ENCODE measurements around the gene SULT4A1.

DNA sequence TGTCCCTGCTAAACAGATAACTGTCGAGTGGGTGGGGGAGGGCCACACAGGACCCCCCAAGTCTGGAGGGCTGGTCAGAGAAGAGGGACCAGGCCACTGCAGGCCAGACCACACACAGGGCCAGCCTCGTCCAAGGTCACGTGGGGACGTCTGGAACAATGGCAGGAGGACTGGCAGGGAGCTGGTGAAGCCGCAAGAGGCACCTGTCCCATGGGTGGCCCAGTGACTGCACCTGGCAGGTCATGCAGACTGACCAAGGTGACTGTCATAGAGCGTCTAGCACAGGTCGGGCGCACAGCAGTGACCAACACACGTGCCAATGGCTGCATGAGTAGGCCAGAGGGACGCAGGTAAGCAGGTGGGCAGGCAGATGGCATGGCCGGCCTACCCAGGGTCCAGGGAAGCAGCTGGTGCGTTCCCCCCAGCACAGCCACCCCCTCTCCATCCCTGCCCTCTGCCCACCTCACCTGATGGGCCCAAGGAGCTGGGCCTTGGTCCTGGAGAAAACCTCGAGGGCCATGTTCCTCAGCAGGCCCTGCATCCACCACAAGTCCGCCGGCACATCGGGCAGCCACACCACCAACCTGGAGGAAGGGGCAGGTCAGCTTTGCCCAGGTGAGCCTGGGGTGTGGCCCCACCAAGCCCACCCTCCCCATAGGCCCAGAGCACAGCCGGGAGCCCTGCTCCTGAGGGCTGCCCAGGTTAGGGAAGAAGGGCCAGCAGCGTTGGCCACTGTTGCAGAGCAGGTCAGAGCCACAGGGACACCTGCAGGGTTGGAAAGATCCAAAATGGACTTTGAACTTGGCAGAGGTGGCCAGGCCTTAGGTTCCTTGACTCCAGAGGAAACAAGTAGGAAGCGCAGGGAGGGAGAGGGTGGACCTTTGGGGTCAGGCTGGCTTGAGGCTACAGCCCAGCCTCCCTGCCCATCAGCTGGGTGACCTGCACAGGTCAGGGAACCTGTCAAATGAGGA, 19.1 kb upstream of the SULT4A1 start:
- TF ChIP-seq POLR2A (IDR thresholded peaks at IDR 0.05) = no peak
- TF ChIP-seq, protein P1, sequence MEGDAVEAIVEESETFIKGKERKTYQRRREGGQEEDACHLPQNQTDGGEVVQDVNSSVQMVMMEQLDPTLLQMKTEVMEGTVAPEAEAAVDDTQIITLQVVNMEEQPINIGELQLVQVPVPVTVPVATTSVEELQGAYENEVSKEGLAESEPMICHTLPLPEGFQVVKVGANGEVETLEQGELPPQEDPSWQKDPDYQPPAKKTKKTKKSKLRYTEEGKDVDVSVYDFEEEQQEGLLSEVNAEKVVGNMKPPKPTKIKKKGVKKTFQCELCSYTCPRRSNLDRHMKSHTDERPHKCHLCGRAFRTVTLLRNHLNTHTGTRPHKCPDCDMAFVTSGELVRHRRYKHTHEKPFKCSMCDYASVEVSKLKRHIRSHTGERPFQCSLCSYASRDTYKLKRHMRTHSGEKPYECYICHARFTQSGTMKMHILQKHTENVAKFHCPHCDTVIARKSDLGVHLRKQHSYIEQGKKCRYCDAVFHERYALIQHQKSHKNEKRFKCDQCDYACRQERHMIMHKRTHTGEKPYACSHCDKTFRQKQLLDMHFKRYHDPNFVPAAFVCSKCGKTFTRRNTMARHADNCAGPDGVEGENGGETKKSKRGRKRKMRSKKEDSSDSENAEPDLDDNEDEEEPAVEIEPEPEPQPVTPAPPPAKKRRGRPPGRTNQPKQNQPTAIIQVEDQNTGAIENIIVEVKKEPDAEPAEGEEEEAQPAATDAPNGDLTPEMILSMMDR (IDR thresholded peaks at IDR 0.05) = no peak

Data from esophagus squamous epithelium (tissue), 4 donors.